K562 (cell line): ENCODE data around the gene EEF2.

Source experiments
- CREB1 ChIP-seq, 2 experiments: sonication (generic) in 1 of 2; formaldehyde crosslinking in 1 of 2; IDR thresholded peaks; 2 replicates each; pipeline versions ENCODE4 v1.6.1 to v1.8.0; 2012 to 2022; ENCODE audit warnings: inconsistent platforms in 1 of 2, mild to moderate bottlenecking in 1 of 2, missing genetic modification reagents in 1 of 2, moderate library complexity in 1 of 2
- CTCF ChIP-seq, 3 experiments: IDR thresholded peaks in 2 of 3; conservative IDR thresholded peaks in 1 of 3; 2 replicates each; pipeline ENCODE4 v1.5.1; 2011 to 2012; ENCODE audit warnings: low read length in 3 of 3, mild to moderate bottlenecking in 3 of 3, control low read depth in 2 of 3, improper control_type of control experiment in 1 of 3, inconsistent platforms in 1 of 3, low read depth in 1 of 3, mixed read lengths in 1 of 3, moderate library complexity in 1 of 3; ENCODE audit not compliant: insufficient read depth in 2 of 3
- FOXP1 ChIP-seq: sonication (generic); formaldehyde crosslinking; IDR thresholded peaks from 2 replicates; pipeline ENCODE4 v1.8.0; 2022; ENCODE audit warnings: mild to moderate bottlenecking, missing genetic modification reagents
- JUND ChIP-seq, 2 experiments: IDR thresholded peaks; 2 replicates in 1 of 2; 3 replicates in 1 of 2; pipeline ENCODE4 v1.6.1; 2011; ENCODE audit warnings: borderline replicate concordance in 2 of 2, low read depth in 2 of 2, low read length in 2 of 2, improper control_type of control experiment in 1 of 2, missing biosample characterization in 1 of 2, missing genetic modification characterization in 1 of 2, missing genetic modification reagents in 1 of 2
- MGA ChIP-seq: fragments of 450-650 bp; IDR thresholded peaks from 2 replicates; pipeline ENCODE4 v1.6.1; 2016; ENCODE audit warnings: mild to moderate bottlenecking, moderate library complexity
- POLR2A ChIP-seq: fragments of 450-650 bp; conservative IDR thresholded peaks from 2 replicates; pipeline ENCODE4 v1.6.1; 2016
- SAFB ChIP-seq: fragments of 200-400 bp; formaldehyde crosslinking; IDR thresholded peaks from 2 replicates; pipeline ENCODE4 v1.6.1; 2017; ENCODE audit warnings: low read depth, low read length, borderline replicate concordance
- TAF15 ChIP-seq: fragments of 200-400 bp; formaldehyde crosslinking; IDR thresholded peaks from 2 replicates; pipeline ENCODE4 v1.6.1; 2017; ENCODE audit warnings: mild to moderate bottlenecking, low read depth, low read length, moderate library complexity
- TEAD2 ChIP-seq: fragments of 450-650 bp; IDR thresholded peaks from 2 replicates; pipeline ENCODE4 v1.6.1; 2016; ENCODE audit warnings: missing genetic modification characterization, control low read depth, missing compliant biosample characterization
- ZMIZ1 ChIP-seq, 2 experiments: fragments of 150-350 bp in 1 of 2; IDR thresholded peaks; 2 replicates each; pipeline ENCODE4 v1.6.1; 2012 to 2016; ENCODE audit warnings: low read depth in 2 of 2, low read length in 2 of 2, mild to moderate bottlenecking in 1 of 2, moderate library complexity in 1 of 2

- TF ChIP-seq CREB1 (IDR thresholded peaks at IDR 0.05) (no peak), CREB1 (CRISPR knock-in tag; IDR thresholded peaks at IDR 0.05) (no peak), TAF15 (no peak), CTCF (IDR thresholded peaks at IDR 0.05 in 2 of 3, conservative IDR thresholded peaks at IDR 0.05 in 1 of 3; ENCODE audit: insufficient read depth in 2 of 3, low read depth in 1 of 3, low read length in 3 of 3) (peak; percentile 57 to 87 (median 76)), POLR2A (0 out of 2 replicates have a peak, but pooled peaks have one; percentile 34), FOXP1 (no peak), MGA (no peak), ZMIZ1 (IDR thresholded peaks at IDR 0.05; ENCODE audit: low read depth in 2 of 2, low read length in 2 of 2) (no peak), JUND (IDR thresholded peaks at IDR 0.05; ENCODE audit: borderline replicate concordance, low read depth, low read length) (0 out of 2 replicates have a peak, but pooled peaks have one; percentile 35), JUND (tag; IDR thresholded peaks at IDR 0.05; ENCODE audit: borderline replicate concordance, low read depth, low read length) (no peak; the same call in 2 of the 3 replicates), SAFB (no peak), TEAD2 (tag) (no peak)
Measured at GRCh38 chr19:3986260-3987041, 1.2 kb upstream of the EEF2 start.
